ENCODE data around the gene TRERF1.

GRCh38 chr6:42402184-42402583, 49.5 kb downstream of the TRERF1 start:
- TF ChIP-seq REST (IDR thresholded peaks at IDR 0.05; ENCODE audit: unreplicated experiment) (no peak), CTCF (conservative IDR thresholded peaks at IDR 0.05; ENCODE audit: low read depth in 2 of 2) (no peak), EZH2 (IDR thresholded peaks at IDR 0.05; ENCODE audit: low read depth, unreplicated experiment) (no peak), CREB1 (CRISPR knock-in tag; IDR thresholded peaks at IDR 0.05; ENCODE audit: low read depth) (no peak), ZNF114 (CRISPR knock-in tag; IDR thresholded peaks at IDR 0.05) (no peak), EZH2phosphoT487 (IDR thresholded peaks at IDR 0.05; ENCODE audit: unreplicated experiment) (no peak), POLR2AphosphoS5 (IDR thresholded peaks at IDR 0.05; ENCODE audit: low read depth) (no peak)

Measured in GM23338 (cell line).